CD4-positive, alpha-beta T cell treated with Interleukin-21 for 1 hour (primary cell): ENCODE measurements around the gene SPATA31D1.

Source experiments
- DNase-seq: peaks from one replicate; pipeline ENCODE4 v3.0.0-alpha.2; 2020

The SPATA31D1 gene

GRCh38 chr9:82024908-82025307 is 36.3 kb downstream of the SPATA31D1 start:
- no peak for DNase-seq

GRCh38 chr9:82031538-82032280 is 43.1 kb downstream of the SPATA31D1 start:
- DNase-seq = no peak

DNA sequence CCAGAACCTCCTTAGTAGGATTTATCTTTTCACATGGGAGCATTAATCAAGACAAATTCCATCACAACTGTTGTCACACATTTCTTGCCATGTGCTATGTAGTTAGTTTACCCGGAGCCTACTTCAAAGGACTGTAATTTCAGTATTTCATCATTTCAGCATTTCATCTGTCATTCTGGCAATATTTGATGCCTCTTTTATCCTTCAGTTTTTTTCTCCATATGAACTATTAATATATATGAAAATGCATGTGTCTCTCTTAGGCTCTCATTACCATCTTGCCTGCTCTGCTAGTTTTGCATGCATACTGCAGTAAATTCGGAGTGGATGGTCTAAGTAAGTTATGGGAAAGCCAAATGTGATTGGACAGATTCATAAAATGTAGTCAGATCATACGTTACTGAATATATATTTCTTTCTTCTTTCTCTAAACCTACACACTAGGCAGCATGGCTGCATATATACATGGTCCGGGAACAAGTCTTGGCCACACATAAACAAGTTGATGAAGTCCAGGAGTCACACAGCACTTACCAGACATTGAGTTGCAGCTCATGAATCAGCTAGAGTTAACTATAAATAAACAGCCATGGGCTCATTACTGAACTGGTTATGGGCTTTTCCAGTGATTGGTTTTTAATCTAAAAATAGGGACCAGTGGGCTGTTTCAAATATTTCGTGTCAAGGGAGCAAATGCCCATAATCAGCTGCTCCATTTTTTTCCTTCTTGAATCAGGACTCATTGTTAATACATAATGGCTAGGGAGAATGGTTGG is 46.6 kb downstream of the SPATA31D1 start:
- DNase-seq = no peak

DNA sequence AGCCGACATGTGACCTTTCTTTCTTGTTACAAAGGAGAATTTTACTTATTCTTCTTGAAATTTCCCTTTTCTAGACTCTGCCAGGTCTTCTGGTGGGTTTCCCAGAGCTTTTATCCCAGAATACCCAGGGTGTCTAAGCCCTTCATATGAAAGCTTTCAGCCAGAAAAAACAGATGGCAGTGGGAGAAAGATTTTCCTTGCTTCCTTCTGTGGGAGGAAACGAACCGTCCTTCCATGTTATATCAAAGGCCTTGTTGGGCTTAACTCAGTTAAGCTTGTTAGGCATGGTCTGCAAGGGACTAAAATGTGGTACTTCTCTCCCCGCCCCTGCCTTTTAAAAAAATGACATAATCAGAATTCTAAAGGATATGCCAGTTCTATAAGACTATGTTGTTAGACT is 47.5 kb downstream of the SPATA31D1 start:
- DNase-seq = no peak

DNA sequence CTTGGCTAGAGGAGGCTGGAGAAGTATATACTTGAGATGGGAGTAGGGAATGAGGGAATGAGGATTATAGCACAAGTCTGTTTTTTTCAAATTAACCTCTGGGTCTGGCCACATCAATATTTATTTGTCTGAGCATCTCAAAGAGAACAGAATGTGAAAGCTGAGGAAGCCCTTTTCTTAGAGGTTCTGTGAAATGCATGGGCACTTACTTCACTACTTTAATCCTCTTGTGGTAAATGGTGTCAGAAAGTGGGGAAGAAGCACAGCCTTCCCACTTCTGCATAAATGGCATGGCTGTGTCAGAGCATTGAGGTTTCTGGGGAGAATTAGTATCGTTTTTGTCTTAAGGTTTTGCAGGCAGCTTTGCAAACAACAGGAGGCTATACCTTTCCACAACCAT is 48.6 kb downstream of the SPATA31D1 start:
- no peak for DNase-seq

- DNase-seq = no peak
These were observed 50.3 kb downstream of the SPATA31D1 start for GRCh38 chr9:82038897-82039296.
